ENCODE data around the gene CERS6. TPM values are rescaled to one million over a fixed set of nuclear protein-coding genes. Genes with fewer than 3 reads are reported as not detected.

Gene CERS6
- total and polyA plus RNA-seq, 2 of the 8 experiments (the other 6 are each of a cell fraction or from before 2014, with no cell fraction given), result 6.8 to 28.2 TPM

DNA sequence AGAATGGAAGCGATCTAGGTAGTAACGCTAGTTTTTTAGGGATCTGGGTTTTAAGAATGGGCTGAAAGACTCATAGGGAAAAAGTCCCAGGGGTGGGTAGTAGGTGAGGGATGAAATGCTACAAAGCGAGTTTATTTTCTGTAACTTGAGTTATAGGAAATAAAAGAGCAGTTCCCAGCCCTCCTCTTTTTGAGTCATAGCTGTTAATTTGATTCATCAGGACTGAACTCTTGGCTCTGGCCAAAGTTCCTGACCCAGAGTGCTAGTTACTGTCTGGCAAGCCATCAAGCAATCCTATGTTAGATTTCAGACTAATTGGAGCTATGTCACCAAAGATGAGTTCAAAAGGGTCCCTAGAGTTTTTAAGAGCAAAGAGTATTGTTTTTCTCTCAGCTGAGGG, 328.9 kb downstream of the CERS6 start (continued):
- TF ChIP-seq CHD7 (IDR thresholded peaks at IDR 0.05; ENCODE audit: insufficient replicate concordance, low read length), result no peak
- no peak for TF ChIP-seq POU5F1 (IDR thresholded peaks at IDR 0.05; ENCODE audit: low read depth, low read length)
- no peak for TF ChIP-seq ASH2L (IDR thresholded peaks at IDR 0.05; ENCODE audit: low read length)
- TF ChIP-seq RXRA (IDR thresholded peaks at IDR 0.05; ENCODE audit: insufficient read depth, low read depth, low read length), result no peak
- no peak for TF ChIP-seq SUZ12 (IDR thresholded peaks at IDR 0.05; ENCODE audit: low read length)
